Skeletal muscle cell (primary cell): ENCODE data around the gene METTL9.
A peak's percentile ranks its signal among the peaks of the same experiment; 100 is the strongest.
"Not testable (repeated sequence)": the region's sequence is repeated elsewhere in the genome, so short reads cannot be mapped to it uniquely, and the experiment has no call there.

Experiments used
- DNase-seq: peaks from one replicate; pipeline ENCODE4 v3.0.0-alpha.2; 2010; ENCODE audit warnings: low read depth
- H3K4me3 ChIP-seq: 2 replicates; pipeline ENCODE4 v1.5.1; 2011; ENCODE audit warnings: low read depth, mild to moderate bottlenecking, control low read depth, low read length, moderate library complexity

METTL9 gene

DNA sequence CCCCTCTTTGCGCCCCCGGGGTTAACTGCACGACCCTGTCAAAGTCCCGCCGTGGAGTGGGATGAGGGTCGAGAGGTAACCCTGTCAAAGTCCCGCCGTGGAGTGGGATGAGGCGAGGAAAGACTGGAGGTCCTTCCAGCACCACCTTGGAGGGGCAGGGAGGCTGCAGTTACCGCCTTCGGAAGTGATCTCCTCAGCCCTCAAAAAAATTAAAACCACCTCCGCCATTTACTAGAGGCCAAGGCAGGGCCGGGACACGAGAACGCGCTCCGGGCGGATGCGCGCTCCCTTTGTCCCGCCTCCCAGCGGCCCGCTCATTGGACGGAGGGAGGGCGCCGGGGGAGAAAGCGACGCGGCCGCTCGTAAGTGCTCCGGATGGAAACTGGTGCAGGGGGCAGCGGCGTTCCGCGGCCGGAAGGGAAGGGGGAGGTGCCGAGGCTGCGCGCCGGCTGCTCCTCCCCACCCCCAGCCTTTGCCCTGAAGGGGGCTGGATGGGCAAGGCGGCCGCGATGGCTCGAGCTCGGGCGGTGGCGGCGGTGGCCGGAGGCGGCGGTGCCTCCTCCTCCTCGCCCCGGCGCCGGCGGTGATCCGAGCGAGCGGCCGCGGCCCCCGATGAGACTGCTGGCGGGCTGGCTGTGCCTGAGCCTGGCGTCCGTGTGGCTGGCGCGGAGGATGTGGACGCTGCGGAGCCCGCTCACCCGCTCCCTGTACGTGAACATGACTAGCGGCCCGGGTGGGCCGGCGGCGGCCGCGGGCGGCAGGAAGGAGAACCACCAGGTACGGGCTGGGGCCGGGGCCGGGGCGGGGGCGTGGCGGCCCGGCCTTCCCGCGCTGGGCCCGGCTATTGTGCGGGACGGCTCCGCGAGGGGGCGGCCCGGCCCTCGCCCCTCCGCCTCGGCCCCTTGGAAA is at the start of gene METTL9:
TSS of gene METTL9 (plus strand) at position 456 of the 909 bp plus-strand sequence. CDS start at position 613, 157 bp downstream.
- DNase-seq = peak; percentile 87
- peak within 1 kb of the TSS; percentile 79 for H3K4me3 ChIP-seq

- DNase-seq, H3K4me3 ChIP-seq: not testable (repeated sequence)
Measured at GRCh38 chr16:21549975-21550374, 49.4 kb upstream of the METTL9 start.

GRCh38 chr16:21550435-21550834 is 48.9 kb upstream of the METTL9 start:
- not testable (repeated sequence) for DNase-seq, H3K4me3 ChIP-seq

DNA sequence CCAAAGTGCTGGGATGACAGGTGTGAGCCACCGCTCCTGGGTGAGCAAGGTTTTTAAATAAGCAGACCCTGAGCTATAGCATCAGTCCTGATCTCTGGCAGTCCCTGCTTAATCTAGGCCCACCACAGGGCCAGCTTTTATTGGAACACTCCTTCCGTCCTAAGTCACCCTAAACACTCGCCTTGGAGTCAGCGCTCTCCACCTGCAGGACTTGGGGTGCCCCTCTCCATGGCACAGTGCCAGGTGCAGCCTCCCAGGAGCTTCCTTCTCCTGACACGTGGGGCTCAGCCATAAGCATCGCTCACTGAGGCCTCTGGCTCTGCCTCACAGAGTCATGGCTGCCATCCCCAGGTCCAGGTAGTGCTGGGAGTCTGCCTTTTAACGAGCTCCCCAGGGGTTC is 48.3 kb upstream of the METTL9 start:
- not testable (repeated sequence) for H3K4me3 ChIP-seq, DNase-seq

DNA sequence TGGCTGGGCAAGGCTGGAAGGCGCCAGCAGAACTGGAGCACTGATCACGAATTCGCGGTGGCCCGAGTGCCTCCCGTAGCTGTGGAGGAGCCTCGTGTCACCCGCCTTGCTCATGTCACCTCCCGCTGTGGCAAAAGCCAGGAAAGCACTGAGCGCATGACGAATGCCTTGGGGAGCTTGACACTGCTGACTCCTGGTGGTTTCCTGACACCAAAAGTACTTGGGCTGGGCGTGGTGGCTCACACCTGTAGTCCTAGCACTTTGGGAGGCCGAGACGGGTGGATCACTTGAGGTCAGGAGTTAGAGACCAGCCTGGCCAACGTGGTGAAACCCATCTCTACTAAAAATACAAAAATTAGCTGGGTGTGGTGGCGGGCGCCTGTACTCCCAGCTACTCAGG is 47.8 kb upstream of the METTL9 start:
- not testable (repeated sequence) for DNase-seq, H3K4me3 ChIP-seq

DNA sequence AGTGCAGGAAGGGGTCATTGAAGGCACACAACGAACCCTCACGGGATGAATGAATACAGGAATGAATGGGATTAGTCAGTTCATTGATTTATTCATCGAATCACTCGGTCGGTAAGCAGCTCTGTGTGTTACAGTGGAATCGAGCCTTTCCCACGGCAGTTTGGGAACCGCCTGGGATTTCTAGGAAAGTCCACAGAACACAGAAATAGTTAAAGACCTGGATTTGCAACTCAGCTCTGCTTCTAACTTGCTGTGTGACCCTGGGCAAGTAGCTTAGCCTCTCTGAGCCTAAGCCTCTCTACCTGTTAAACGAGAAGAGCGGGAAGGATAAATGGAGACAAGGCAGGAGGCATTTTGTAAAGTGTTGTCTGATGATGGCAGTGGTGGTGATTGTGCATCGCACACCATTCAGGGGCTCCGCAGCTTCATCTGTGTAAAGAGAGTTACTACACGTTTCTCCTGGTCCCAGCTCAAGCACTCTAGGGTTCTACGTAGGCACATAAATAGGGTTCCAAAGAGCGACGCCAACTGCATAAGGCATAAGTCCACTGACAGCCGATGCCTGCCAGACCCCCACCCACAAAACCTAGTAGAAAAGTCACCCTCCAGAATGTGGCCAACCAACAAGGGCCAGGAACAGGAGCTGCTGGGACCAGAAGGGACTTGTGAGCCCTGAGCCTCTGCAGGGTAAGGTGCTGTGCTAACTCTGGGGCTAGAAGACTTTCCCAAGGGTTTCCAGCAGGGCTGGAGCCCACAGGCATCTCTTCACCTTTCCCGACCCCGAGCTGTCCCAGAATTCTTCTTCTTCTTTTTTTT is 45.7 kb upstream of the METTL9 start:
- DNase-seq, H3K4me3 ChIP-seq: not testable (repeated sequence)

DNA sequence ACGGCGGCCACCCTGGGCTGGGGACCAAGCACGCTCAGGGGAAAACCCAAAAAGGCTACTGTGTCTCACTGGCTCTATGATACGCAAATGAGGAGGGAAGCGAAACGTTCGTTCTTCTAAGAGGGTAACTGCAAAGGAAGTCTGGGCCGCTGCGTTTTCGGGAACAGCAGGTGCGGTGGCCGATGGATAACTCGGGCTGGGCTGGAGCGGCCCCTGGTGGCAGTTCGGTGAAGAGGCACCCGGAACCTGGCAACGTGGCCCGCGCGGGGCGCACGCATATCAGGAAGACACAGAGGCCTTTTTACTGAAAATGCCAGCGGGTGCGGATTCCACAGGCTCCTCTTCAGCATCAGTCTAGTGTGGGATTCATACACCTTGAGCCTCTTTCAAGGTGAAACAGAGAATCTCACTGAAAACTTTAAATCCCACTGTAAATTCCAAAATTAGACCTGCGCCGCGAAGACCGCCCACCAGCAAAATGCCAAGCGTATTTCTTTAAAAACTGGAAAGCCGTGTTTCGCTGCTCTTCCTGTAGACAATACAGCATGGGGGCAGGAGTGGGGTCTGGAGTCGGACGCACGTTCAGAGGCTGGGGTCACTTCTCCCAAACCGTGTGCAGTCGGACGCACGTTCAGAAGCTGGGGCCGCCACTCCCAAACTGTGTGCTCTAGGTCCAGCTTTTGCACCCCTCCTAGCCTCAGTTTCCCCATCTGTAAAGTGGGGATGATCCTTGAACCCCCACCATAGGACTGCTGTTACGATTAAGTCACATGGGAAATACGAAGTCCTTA is 44.4 kb upstream of the METTL9 start:
- peak; percentile 16 for DNase-seq
- H3K4me3 ChIP-seq = no peak overlapping the region

DNA sequence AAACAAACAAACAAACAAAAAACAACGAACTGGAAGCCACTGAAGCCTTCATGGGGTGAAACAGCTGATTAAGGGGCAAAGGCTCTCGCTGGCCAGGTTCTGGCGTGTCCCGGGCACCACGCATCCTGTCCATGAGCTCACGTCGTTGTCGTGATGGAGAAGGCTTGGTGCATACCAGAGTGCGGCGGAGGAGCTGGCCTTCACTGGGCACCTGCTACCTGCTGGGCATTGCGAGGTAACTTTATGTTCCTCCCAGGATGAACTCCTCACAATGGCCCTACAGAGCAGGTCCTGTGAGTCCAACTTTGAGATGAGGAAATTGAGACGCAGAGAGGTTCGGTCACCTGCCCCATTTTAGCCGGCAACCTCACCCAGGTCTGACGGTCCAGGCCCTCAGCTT is 43.8 kb upstream of the METTL9 start:
- not testable (repeated sequence) for H3K4me3 ChIP-seq, DNase-seq

DNA sequence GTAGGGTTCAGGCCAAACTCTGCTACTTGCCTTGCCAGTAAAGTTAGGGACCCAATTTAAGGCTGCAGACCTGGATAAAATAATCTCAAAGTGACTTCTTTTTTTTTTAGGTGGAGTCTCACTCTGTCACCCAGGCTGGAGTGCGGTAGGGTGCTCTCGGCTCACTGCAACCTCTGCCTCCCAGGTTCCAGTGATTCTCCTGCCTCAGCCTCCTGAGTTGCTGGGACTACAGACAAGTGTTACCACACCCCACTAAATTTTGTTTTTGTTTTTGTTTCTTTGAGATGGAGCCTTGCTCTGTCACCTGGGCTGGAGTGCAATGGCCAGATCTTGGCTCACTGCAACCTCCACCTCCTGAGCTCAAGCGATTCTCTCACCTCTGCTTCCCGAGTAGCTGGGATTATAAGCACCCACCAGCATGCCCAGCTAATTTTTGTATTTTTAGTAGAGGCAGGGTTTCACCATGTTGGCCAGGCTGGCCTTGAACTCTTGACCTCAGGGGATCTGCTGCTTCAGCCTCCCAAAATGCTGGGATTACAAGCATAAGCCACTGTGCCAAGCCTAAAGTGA is 43.3 kb upstream of the METTL9 start:
- DNase-seq, H3K4me3 ChIP-seq: not testable (repeated sequence)

GRCh38 chr16:21556651-21557241 is 42.6 kb upstream of the METTL9 start:
- peak; percentile 46 for DNase-seq
- H3K4me3 ChIP-seq = not testable (repeated sequence)

GRCh38 chr16:21560462-21560861 is 38.9 kb upstream of the METTL9 start:
- no peak overlapping the region for H3K4me3 ChIP-seq
- DNase-seq = no peak

DNA sequence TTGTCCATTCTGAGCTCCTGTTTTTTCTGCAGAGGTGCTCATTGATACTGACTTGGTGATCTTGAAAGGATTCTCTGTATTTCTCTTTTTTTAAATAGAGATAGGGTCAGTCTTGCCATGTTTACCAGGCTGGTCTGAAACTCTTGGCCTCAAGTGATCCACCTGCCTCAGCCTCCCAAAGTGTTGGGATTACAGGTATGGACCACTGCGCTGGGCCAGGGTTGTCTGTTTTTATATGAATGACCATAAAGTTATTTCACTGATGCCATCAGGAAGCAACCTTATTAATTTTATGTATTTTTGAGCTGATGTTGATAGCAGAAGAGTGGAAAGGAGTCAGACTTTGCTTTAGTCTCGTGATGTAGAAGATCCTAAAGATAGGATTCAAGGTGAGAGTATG is 35.7 kb upstream of the METTL9 start:
- H3K4me3 ChIP-seq = no peak overlapping the region
- DNase-seq = no peak

DNA sequence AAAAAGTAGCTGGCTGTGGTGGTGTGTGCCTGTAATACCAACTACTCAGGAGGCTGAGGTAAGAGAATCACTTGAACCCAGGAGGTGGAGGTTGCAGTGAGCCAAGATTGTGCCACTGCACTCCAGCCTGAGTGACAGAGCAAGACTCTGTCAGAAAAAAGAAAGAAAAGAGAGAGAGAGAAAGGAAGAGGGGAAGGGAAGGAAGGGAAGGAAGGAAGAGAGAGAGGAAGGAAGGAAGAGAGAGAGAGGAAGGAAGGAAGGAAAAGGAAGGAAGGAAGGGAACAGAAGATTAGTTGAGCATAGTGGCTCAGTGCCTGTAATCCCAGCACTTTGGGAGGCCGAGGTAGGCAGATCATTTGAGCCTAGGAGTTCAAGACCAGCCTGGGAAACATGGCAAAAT is 35.0 kb upstream of the METTL9 start:
- H3K4me3 ChIP-seq = not testable (repeated sequence)

DNA sequence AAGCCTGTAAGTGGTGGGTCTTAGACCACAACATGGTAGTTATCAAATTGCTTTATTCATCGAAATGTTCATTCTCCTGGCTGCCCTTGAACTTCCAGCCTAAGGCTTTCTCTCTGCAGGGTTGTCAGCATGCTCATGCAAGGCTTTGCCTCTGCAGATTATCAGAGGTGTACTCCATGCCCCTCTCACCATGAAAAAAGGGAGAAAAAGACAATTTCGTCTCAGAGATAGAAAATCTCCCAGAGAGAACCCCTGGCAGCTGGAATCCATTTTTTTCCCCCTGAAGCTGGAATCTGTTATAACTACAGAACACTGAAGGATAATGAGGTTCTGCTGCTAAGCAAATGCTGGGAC is 33.9 kb upstream of the METTL9 start:
- no peak overlapping the region for H3K4me3 ChIP-seq
- no peak for DNase-seq

More for the DNA sequence above, 35.0 kb upstream of the METTL9 start:
- DNase-seq = not testable (repeated sequence)

GRCh38 chr16:21565861-21566669 is 33.3 kb upstream of the METTL9 start:
- no peak for DNase-seq

GRCh38 chr16:21566891-21567414 is 32.4 kb upstream of the METTL9 start:
- H3K4me3 ChIP-seq = no peak overlapping the region
- DNase-seq = no peak

More at GRCh38 chr16:21565861-21566669, 33.3 kb upstream of the METTL9 start:
- no peak overlapping the region for H3K4me3 ChIP-seq

- H3K4me3 ChIP-seq, DNase-seq: not testable (repeated sequence)
Measured at GRCh38 chr16:21567496-21567895, 31.9 kb upstream of the METTL9 start.
